Colonic mucosa (tissue), 4 donors: ENCODE results near the gene TXNDC9. TPM values are rescaled to one million over a fixed set of nuclear protein-coding genes. Genes with fewer than 3 reads are reported as not detected.
"Not testable (repeated sequence)": the region's sequence is repeated elsewhere in the genome, so short reads cannot be mapped to it uniquely, and the experiment has no call there.

Experiments used
- DNase-seq: peaks from one replicate; pipeline ENCODE4 v3.0.0-alpha.2; 2020
- H3K27ac ChIP-seq: fragments of 200-600 bp; one replicate; pipeline ENCODE4 v1.8.0; 2021
- H3K27me3 ChIP-seq: fragments of 200-600 bp; one replicate; pipeline ENCODE4 v1.8.0; 2021
- H3K36me3 ChIP-seq: fragments of 200-600 bp; one replicate; pipeline ENCODE4 v1.8.0; 2021
- H3K4me1 ChIP-seq: fragments of 200-600 bp; one replicate; pipeline ENCODE4 v1.8.0; 2021; ENCODE audit warnings: mild to moderate bottlenecking
- H3K4me3 ChIP-seq: fragments of 200-600 bp; one replicate; pipeline ENCODE4 v1.8.0; 2021
- H3K9ac ChIP-seq, 2 donors: one replicate each; pipeline ENCODE4 v1.7.0; 2013; ENCODE audit warnings: control low read depth in 2 of 2, low read depth in 2 of 2, low read length in 2 of 2
- H3K9me3 ChIP-seq: fragments of 200-600 bp; one replicate; pipeline ENCODE4 v1.8.0; 2021
- intact Hi-C: fragments of 100-400 bp; cut with DNase I; formaldehyde crosslinking; loops from one replicate; pipeline ENCODE4 v1.14.1; 2022
- total RNA-seq, 2 donors: library from RNA; stranded (reverse); fragmentation: NEBNext Ultra II Directional in 1 of 2; extraction: Animal tissue kit (Norgen Biotek cat#: 25700) in 1 of 2; gene quantifications; one replicate each; pipeline ENCODE4 v1.2.1, GENCODE V29; 2021
- TF ChIP-seq, protein P1 (sequence below): fragments of 200-600 bp; IDR thresholded peaks from one replicate; pipeline ENCODE4 v1.8.0; 2022; ENCODE audit warnings: antibody characterized with exemption, mild to moderate bottlenecking
- donor health status: healthy.
- donor health status: DM: no; HTN: no; CAD: no.
- donor health status: DM: no; HTN: no; CAD: no.

Gene TXNDC9
- total RNA-seq, 2 donors from 2014 or later: 25.9 to 26.2 TPM

DNA sequence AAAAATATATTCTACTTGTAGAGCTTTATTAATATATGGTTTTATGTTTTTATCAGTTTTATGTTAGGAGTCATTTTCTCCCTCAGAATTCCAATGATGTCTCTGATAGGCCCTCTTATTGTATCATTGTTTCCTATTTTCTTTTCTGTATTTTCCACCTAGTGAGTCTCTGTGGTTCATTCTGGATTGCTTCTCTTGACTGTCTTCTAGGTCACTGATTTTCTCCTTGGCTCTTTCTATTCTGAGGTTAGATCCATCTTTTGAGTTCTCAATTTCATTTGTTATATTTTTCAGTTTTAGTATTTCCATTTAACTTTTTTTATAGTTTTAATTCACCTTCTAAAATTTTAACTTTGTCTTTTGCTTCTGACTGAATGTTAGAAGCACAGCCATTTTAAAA, 38.6 kb upstream of the TXNDC9 start:
- intact Hi-C loops: no loop called here
- Histone ChIP-seq H3K4me1 (no peaks in the 10 kb centered on the region), H3K27me3 (no peaks in the 10 kb centered on the region), H3K9ac (no peak overlapping the region), H3K9me3 (no peaks in the 10 kb centered on the region), H3K27ac (no peak overlapping the region), H3K4me3 (no peak overlapping the region), H3K36me3 (peaks cover 9% of the 10 kb centered on the region)
- TF ChIP-seq, protein P1, sequence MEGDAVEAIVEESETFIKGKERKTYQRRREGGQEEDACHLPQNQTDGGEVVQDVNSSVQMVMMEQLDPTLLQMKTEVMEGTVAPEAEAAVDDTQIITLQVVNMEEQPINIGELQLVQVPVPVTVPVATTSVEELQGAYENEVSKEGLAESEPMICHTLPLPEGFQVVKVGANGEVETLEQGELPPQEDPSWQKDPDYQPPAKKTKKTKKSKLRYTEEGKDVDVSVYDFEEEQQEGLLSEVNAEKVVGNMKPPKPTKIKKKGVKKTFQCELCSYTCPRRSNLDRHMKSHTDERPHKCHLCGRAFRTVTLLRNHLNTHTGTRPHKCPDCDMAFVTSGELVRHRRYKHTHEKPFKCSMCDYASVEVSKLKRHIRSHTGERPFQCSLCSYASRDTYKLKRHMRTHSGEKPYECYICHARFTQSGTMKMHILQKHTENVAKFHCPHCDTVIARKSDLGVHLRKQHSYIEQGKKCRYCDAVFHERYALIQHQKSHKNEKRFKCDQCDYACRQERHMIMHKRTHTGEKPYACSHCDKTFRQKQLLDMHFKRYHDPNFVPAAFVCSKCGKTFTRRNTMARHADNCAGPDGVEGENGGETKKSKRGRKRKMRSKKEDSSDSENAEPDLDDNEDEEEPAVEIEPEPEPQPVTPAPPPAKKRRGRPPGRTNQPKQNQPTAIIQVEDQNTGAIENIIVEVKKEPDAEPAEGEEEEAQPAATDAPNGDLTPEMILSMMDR: no peak
- no peak for DNase-seq

DNA sequence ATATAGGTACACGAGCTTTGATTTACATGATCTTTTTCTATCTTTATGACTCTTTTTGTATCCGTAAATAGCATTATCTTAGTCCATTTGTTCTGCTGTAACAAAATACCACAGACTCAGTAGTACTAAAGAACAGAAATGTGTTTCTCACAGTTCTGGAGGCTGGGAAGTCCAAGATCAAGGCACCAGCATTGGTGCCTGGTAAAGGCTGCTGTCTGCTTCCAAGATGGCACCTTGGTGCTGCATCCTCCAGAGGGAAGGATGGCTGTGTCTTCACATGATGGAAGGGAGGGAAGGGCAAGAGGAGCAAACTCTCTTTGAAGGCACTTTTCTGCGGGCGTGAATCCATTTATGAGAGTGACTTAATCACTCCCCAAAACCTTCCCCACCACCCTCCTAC, 37.0 kb upstream of the TXNDC9 start:
- H3K9me3 ChIP-seq: no peaks in the 10 kb centered on the region
- TF ChIP-seq, protein P1: no peak
- intact Hi-C loops: no loop called here
- no peaks in the 10 kb centered on the region for H3K4me1 ChIP-seq
- H3K36me3 ChIP-seq: peaks cover 5% of the 10 kb centered on the region
- H3K27me3 ChIP-seq: no peaks in the 10 kb centered on the region
- H3K4me3 ChIP-seq: no peak overlapping the region
- no peak for DNase-seq
- no peak overlapping the region for H3K9ac ChIP-seq
- H3K27ac ChIP-seq: no peak overlapping the region

DNA sequence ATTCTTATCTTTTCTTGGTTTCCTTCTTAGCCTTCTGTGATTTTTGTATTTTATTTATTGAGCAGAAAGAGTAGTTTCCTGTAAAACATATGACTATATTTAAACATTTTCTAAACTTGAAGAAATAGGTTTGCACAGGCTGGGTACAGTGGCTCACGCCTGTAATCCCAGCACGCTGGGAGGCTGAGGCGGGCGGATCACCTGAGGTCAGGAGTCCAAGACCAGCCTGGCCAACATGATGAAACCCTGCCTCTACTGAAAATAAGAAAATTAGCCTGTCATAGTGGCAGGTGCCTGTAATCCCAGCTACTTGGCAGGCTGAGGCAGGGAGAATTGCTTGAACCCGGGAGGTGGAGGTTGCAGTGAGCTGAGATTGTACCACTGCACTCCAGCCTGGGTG, 32.7 kb upstream of the TXNDC9 start:
- H3K4me3 ChIP-seq, H3K9ac ChIP-seq, intact Hi-C loops, H3K27ac ChIP-seq, H3K4me1 ChIP-seq, H3K27me3 ChIP-seq, DNase-seq, H3K9me3 ChIP-seq: not testable (repeated sequence)
- H3K36me3 ChIP-seq: peaks cover 12% of the 10 kb centered on the region

DNA sequence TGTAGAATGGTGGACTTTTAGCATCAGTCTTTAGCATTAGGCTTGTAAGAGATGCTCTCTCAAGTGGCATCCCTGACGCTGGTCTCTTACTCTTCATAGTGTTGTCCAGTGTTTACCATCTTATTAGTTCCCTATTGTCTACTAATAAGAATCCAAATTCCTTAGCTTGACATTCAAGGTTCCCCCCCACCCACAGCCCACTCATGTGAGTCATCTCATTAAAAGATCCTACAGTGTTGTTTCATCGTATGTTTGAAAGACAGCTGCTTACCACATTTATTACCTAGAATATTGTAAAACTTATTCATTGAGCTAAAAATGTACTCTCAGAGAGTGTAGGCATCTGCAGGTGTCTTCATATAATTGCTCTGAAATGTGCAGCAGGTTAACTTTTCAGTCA, 29.5 kb upstream of the TXNDC9 start:
- no peak overlapping the region for H3K4me3 ChIP-seq
- H3K36me3 ChIP-seq: peaks cover 6% of the 10 kb centered on the region
- no peaks in the 10 kb centered on the region for H3K9me3 ChIP-seq
- intact Hi-C loops: no loop called here
- TF ChIP-seq, protein P1: no peak
- no peak overlapping the region for H3K27ac ChIP-seq
- H3K27me3 ChIP-seq: no peaks in the 10 kb centered on the region
- H3K9ac ChIP-seq: no peak overlapping the region
- no peaks in the 10 kb centered on the region for H3K4me1 ChIP-seq
- DNase-seq: no peak

DNA sequence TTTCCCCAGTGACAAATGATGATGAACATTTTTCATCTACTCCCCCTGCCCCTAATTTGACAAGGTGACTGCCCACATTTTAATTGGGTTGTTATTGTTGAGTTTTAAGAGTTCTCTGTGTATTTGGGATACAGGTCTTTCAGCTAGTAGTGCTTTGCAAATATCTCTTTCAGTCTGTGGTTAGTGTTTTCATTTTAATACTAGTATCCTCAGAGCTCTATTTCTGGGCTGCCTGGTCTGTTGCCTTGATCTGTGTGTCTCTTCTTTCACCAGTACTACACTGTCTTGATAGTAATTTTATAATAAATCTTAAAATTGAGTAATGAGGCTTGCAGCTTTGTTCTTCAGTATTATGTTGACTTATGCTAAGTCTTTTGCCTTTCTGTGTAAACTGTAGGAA, 20.7 kb upstream of the TXNDC9 start:
- no peaks in the 10 kb centered on the region for H3K4me1 ChIP-seq
- H3K36me3 ChIP-seq: no peaks in the 10 kb centered on the region
- no peaks in the 10 kb centered on the region for H3K27me3 ChIP-seq
- no peak for DNase-seq
- H3K9me3 ChIP-seq: no peaks in the 10 kb centered on the region
- no peak overlapping the region for H3K4me3 ChIP-seq
- no peak overlapping the region for H3K27ac ChIP-seq
- intact Hi-C loops: no loop called here
- TF ChIP-seq, protein P1: no peak
- no peak overlapping the region for H3K9ac ChIP-seq

DNA sequence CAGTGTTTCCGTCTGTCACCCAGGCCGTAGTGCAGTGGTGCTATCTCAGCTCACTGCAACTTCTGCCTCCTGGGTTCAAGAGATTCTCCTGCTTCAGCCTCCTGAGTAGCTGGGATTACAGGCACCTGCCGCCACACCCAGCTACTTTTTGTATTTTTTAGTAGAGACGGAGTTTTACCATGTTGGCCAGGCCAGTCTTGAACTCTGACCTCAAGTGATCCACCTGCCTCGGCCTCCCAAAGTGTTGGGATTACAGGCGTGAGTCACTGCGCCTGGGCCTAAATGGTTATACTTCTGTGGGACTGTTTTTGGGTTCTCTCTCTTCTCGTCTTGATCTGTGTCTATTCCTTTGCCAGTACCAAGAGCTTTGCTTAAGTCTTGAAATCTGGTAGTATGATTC, 18.7 kb upstream of the TXNDC9 start:
- H3K9ac ChIP-seq, H3K4me1 ChIP-seq, DNase-seq, H3K36me3 ChIP-seq, H3K9me3 ChIP-seq, H3K4me3 ChIP-seq, intact Hi-C loops, H3K27ac ChIP-seq, H3K27me3 ChIP-seq: not testable (repeated sequence)

DNA sequence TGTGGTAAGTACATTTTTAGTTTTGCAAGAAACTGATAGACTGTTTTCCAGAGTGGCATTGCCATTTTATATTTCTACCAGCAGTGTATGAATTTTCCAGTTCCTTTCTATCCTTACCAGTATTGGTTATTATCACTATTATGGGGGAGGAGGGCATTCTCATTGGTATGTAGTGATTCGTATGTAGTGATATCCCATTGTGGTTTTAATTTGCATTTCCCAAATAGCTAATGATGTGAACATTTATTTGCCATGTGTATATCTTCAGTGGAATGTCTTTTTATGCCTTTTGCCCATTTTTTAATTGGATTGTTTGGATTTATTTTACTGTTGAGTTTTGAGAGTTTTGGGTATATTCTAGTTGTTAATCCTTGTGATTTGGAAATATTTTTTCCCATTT, 17.9 kb upstream of the TXNDC9 start:
- Histone ChIP-seq H3K27me3 (no peaks in the 10 kb centered on the region), H3K9me3 (no peaks in the 10 kb centered on the region), H3K4me1 (no peaks in the 10 kb centered on the region), H3K27ac (no peak overlapping the region), H3K4me3 (no peak overlapping the region), H3K36me3 (no peaks in the 10 kb centered on the region), H3K9ac (no peak overlapping the region)
- intact Hi-C loops: no loop called here
- TF ChIP-seq, protein P1: no peak
- no peak for DNase-seq
